Activated CD8-positive, alpha-beta T cell treated with anti-CD3 and anti-CD28 coated beads for 36 hours (primary cell): ENCODE measurements around the gene CFAP221. TPM values are rescaled to one million over a fixed set of nuclear protein-coding genes. Genes with fewer than 3 reads are reported as not detected.
A peak's percentile ranks its signal among the peaks of the same experiment; 100 is the strongest.

Experiments used
- ATAC-seq: fragments of 200-7000 bp; cut with Tn5 transposase; one replicate; pipeline ENCODE4 v1.10.0; 2021; ENCODE audit warnings: mild to moderate bottlenecking, moderate library complexity
- CTCF ChIA-PET: fragments of 350-600 bp; sonication (Branson Sonifier 250); formaldehyde crosslinking; loops from one replicate; lab custom pipeline; 2021; ENCODE audit warnings: antibody characterized with exemption; lab: Charles Lee
- POLR2A ChIA-PET: fragments of 350-600 bp; sonication (Branson Sonifier 250); formaldehyde crosslinking; loops from one replicate; lab custom pipeline; 2021; ENCODE audit warnings: antibody characterized with exemption; lab: Charles Lee
- DNase-seq: peaks from one replicate; pipeline ENCODE4 v3.0.0-alpha.2; 2020
- H3K27ac Mint-ChIP-seq: one replicate; pipeline ENCODE4 v1.8.0; 2021; ENCODE audit warnings: mild to moderate bottlenecking, mixed read lengths
- H3K27me3 Mint-ChIP-seq: one replicate; pipeline ENCODE4 v1.8.0; 2021; ENCODE audit warnings: mixed read lengths
- H3K36me3 Mint-ChIP-seq: one replicate; pipeline ENCODE4 v1.8.0; 2021; ENCODE audit warnings: low read depth, mixed read lengths
- H3K4me1 Mint-ChIP-seq: one replicate; pipeline ENCODE4 v1.8.0; 2021; ENCODE audit warnings: low read depth, mixed read lengths
- H3K4me3 Mint-ChIP-seq: one replicate; pipeline ENCODE4 v1.8.0; 2021; ENCODE audit warnings: mild to moderate bottlenecking, moderate library complexity, mixed read lengths
- H3K9me3 Mint-ChIP-seq: one replicate; pipeline ENCODE4 v1.8.0; 2021; ENCODE audit warnings: mixed read lengths
- intact Hi-C: fragments of 100-400 bp; cut with micrococcal nuclease; formaldehyde crosslinking; loops from one replicate; pipeline ENCODE4 v1.10.0; 2022
- total RNA-seq, 2 experiments: library from RNA; stranded (reverse); gene quantifications; one replicate each; pipeline ENCODE4 v1.2.3, GENCODE V29; 2021
- TF ChIP-seq, protein P1 (sequence below): fragments of 200-600 bp; IDR thresholded peaks from one replicate; pipeline ENCODE4 v1.8.0; 2022; ENCODE audit warnings: antibody characterized with exemption, mild to moderate bottlenecking

CFAP221 gene
- total RNA-seq, 2 experiments from 2014 or later = not detected

DNA sequence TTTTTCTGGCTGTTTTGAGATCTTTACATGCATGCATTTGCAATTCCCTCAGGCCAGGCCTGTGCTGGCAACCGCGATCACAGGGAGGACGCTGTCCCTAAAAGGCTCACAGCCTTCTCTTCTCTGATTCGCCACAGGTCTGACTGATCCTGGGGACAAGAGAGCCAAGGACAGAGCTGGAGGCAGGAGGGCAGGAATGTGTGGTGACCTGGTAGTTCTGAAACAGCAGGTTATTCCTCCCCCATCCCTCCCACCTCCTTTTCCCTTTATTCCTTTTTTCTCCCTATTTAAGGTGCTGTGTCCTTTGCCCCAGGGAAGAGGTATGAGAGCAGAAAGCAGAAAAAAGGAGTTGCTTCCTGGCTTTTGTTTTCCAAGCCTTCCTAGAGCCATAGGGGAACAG lies 156.6 kb downstream of the CFAP221 start:
- ATAC-seq (no peak), DNase-seq (no peak)
- POLR2A ChIA-PET = no interaction called here
- no peaks in the 10 kb centered on the region for H3K36me3 Mint-ChIP-seq
- H3K9me3 Mint-ChIP-seq = peaks cover 4% of the 10 kb centered on the region
- CTCF ChIA-PET = interaction anchor here (1.3 to 4.9 kb wide), 3 partner anchors 127 to 475 kb away, joined by 4 to 25 read pairs (median 4); no protein-coding TSS in a partner anchor
- no peak overlapping the region for H3K27ac Mint-ChIP-seq
- peaks cover 30% of the 10 kb centered on the region for H3K4me1 Mint-ChIP-seq
- no peaks in the 10 kb centered on the region for H3K27me3 Mint-ChIP-seq
- intact Hi-C loops = no loop called here
- TF ChIP-seq, protein P1, sequence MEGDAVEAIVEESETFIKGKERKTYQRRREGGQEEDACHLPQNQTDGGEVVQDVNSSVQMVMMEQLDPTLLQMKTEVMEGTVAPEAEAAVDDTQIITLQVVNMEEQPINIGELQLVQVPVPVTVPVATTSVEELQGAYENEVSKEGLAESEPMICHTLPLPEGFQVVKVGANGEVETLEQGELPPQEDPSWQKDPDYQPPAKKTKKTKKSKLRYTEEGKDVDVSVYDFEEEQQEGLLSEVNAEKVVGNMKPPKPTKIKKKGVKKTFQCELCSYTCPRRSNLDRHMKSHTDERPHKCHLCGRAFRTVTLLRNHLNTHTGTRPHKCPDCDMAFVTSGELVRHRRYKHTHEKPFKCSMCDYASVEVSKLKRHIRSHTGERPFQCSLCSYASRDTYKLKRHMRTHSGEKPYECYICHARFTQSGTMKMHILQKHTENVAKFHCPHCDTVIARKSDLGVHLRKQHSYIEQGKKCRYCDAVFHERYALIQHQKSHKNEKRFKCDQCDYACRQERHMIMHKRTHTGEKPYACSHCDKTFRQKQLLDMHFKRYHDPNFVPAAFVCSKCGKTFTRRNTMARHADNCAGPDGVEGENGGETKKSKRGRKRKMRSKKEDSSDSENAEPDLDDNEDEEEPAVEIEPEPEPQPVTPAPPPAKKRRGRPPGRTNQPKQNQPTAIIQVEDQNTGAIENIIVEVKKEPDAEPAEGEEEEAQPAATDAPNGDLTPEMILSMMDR = no peak
- H3K4me3 Mint-ChIP-seq = no peak overlapping the region

DNA sequence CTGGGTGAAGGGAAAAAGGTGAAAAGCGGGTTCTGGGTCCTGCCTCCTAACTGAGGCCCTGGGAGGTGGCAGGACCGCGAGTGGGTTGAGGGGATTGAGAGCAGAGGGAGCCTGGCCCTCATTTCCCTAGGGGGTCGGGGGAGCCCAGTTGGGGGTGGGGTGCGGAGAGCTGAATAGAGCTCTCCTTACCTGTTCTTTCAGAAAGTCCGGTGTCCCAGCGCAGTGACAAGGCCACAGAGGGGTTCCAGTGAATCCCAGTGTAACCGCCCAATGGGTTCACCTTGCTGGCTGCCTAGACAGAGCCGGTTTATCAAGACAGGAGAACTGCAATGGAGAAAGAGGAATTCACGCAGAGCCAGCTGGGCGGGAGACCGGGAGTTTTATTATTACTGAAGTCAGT lies 157.1 kb downstream of the CFAP221 start:
- TF ChIP-seq, protein P1 = no peak
- intact Hi-C loops = no loop called here
- peaks cover 4% of the 10 kb centered on the region for H3K9me3 Mint-ChIP-seq
- no peak overlapping the region for H3K4me3 Mint-ChIP-seq
- DNase-seq (no peak), ATAC-seq (no peak)
- H3K27ac Mint-ChIP-seq = no peak overlapping the region
- H3K4me1 Mint-ChIP-seq = peaks cover 27% of the 10 kb centered on the region
- H3K27me3 Mint-ChIP-seq = no peaks in the 10 kb centered on the region
- POLR2A ChIA-PET = no interaction called here
- no peaks in the 10 kb centered on the region for H3K36me3 Mint-ChIP-seq
- CTCF ChIA-PET = interaction anchor here (1.0 to 4.9 kb wide), 5 partner anchors 110 to 475 kb away, joined by 3 to 25 read pairs (median 4); no protein-coding TSS in a partner anchor

DNA sequence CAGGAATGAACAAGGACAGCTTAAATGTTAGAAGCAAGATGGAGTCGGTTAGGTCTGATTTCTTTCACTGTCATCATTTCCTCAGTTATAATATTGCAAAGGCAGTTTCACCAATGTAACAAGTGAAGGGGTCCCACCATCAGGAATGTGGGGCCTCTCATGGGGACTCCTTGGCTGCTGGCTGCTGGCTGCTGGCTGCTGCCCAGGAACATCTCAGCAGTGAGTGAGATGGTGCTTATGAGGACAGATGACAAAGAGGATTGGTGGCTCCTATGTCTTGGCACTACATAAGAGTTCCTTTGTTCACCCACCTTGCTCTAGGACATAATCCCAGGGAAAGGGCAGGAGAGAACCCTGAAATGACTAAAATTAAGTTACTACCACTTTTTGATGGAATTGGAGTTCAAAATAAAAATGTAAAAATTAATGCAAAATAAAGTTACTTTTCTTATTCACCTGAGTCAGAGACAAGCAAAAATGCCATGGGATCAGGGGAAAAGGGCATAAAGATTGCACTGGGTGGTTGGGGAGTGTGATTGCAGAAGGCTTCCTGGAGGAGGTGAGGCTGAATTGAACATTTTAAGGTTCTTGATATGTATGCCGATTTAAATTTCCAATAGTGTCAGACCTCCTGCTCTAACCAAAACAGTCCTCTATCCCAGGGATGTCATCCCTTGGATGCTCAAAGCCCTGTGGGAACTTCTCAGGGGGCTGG lies 158.1 kb downstream of the CFAP221 start:
- Mint-ChIP-seq H3K4me1 (peaks cover 17% of the 10 kb centered on the region), H3K9me3 (peaks cover 4% of the 10 kb centered on the region), H3K36me3 (no peaks in the 10 kb centered on the region), H3K27ac (no peak overlapping the region), H3K4me3 (no peak overlapping the region), H3K27me3 (no peaks in the 10 kb centered on the region)
- CTCF ChIA-PET = interaction anchor here (0.7 to 4.9 kb wide), 22 partner anchors 10 to 593 kb away, joined by 3 to 44 read pairs (median 4); partner anchors contain the start of gene TMEM177
- intact Hi-C loops = loop anchor here (2.0 kb wide), 2 partner anchors 124 to 474 kb away; no protein-coding TSS in a partner anchor
- DNase-seq (no peak), ATAC-seq (no peak)
- TF ChIP-seq, protein P1 = no peak
- POLR2A ChIA-PET = no interaction called here

DNA sequence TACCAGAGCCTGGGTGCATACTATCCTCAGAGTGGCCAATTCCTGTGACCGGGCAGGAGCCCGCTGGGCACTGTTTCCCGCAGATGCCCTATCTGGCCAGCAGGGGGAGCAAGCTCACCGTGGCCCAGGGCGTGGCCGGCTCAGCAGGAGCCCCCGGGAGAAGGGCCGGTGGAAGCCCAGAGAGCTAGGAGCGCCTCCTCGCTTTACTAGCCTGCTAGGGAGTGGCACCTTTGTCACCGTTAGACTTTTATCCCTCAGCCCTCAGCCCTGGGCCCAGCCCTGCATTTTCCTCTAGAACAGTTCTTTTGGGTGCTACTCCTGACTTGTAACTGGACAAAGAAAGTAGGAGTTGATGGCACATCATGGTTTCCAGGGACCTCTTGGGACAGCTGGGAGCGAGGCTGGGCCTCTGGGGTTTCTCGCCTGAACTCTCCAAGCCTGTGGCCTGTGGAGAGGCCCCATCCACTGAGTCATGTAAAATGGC lies 158.7 kb downstream of the CFAP221 start:
- ChIA-PET CTCF (interaction anchor here (0.6 to 4.9 kb wide), 34 partner anchors 10 to 609 kb away, joined by 3 to 44 read pairs (median 4); partner anchors contain the start of genes EPB41L5 and TMEM177), POLR2A (no interaction called here)
- intact Hi-C loops = loop anchor here (2.0 kb wide), 2 partner anchors 124 to 474 kb away; no protein-coding TSS in a partner anchor
- TF ChIP-seq, protein P1 = peak; percentile 93
- Mint-ChIP-seq H3K27ac (no peak overlapping the region), H3K4me3 (no peak overlapping the region), H3K9me3 (peaks cover 4% of the 10 kb centered on the region), H3K4me1 (peaks cover 12% of the 10 kb centered on the region), H3K27me3 (no peaks in the 10 kb centered on the region), H3K36me3 (no peaks in the 10 kb centered on the region)
- DNase-seq = peak; percentile 75
- ATAC-seq = peak; percentile 92

DNA sequence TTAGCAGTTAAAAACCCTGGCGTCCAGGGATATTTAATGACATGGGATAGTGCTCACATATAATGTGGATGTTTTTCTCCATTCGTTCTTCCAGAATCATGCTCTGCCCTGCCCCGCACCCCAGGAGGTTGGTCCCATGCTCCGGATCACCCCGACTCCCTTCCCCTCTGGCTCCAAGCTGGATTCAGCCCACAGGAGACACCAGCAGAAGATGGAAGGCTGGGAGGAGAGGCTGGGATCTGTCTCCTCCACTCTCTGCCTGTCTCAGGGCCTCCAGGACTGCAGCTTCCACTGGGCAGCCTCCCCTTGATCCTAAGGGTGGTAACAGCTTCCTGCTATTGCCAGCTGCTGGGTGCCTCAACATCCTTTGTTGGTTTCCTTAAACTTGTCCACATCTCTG lies 159.3 kb downstream of the CFAP221 start:
- Mint-ChIP-seq H3K4me1 (peaks cover 8% of the 10 kb centered on the region), H3K27ac (no peak overlapping the region), H3K9me3 (peaks cover 4% of the 10 kb centered on the region), H3K27me3 (no peaks in the 10 kb centered on the region), H3K4me3 (no peak overlapping the region), H3K36me3 (no peaks in the 10 kb centered on the region)
- ChIA-PET POLR2A (no interaction called here), CTCF (interaction anchor here (0.6 to 4.9 kb wide), 38 partner anchors 8 to 609 kb away, joined by 3 to 44 read pairs (median 4); partner anchors contain the start of genes EPB41L5 and TMEM177)
- ATAC-seq (no peak), DNase-seq (no peak)
- TF ChIP-seq, protein P1 = no peak
- intact Hi-C loops = loop anchor here (2.0 kb wide), 2 partner anchors 123 to 473 kb away; no protein-coding TSS in a partner anchor
